HepG2 (cell line): ENCODE data around the gene HSD17B11. TPM values are rescaled to one million over a fixed set of nuclear protein-coding genes. Genes with fewer than 3 reads are reported as not detected.

Source experiments
- FOXA1 ChIP-seq, 2 experiments: fragments of 450-650 bp in 1 of 2; sonication (generic) in 1 of 2; formaldehyde crosslinking in 1 of 2; IDR thresholded peaks; 2 replicates each; pipeline versions ENCODE4 v1.4.0 to v1.6.1; 2016 to 2020; ENCODE audit warnings: missing genetic modification reagents in 1 of 2
- GLI4 ChIP-seq: sonication (generic); formaldehyde crosslinking; IDR thresholded peaks from 2 replicates; pipeline ENCODE4 v1.5.1; 2020; ENCODE audit warnings: missing genetic modification reagents, mild to moderate bottlenecking, moderate library complexity, borderline replicate concordance
- GPN1 ChIP-seq: sonication (generic); formaldehyde crosslinking; IDR thresholded peaks from 2 replicates; pipeline ENCODE4 v1.5.1; 2020; ENCODE audit warnings: missing genetic modification reagents, borderline replicate concordance
- HES4 ChIP-seq: sonication (generic); formaldehyde crosslinking; IDR thresholded peaks from 2 replicates; pipeline ENCODE4 v1.9.0; 2021; ENCODE audit warnings: mild to moderate bottlenecking, missing genetic modification reagents, borderline replicate concordance
- HMGA1 ChIP-seq: sonication (generic); formaldehyde crosslinking; conservative IDR thresholded peaks from 2 replicates; pipeline ENCODE4 v1.4.0; 2020; ENCODE audit warnings: missing genetic modification reagents
- IRF1 ChIP-seq: sonication (generic); formaldehyde crosslinking; IDR thresholded peaks from 2 replicates; pipeline ENCODE4 v1.4.0; 2020; ENCODE audit warnings: low read depth, mild to moderate bottlenecking, missing genetic modification reagents
- JUN ChIP-seq: sonication (generic); formaldehyde crosslinking; IDR thresholded peaks from 2 replicates; pipeline ENCODE4 v1.4.0; 2020; ENCODE audit warnings: mild to moderate bottlenecking, missing genetic modification reagents
- KDM4B ChIP-seq: sonication (generic); formaldehyde crosslinking; IDR thresholded peaks from 2 replicates; pipeline ENCODE4 v1.4.0; 2020; ENCODE audit warnings: missing genetic modification reagents
- NCOR1 ChIP-seq: fragments of 200-600 bp; sonication (generic); IDR thresholded peaks from 2 replicates; pipeline ENCODE4 v1.7.0; 2017; ENCODE audit warnings: antibody characterized with exemption, low read length, borderline replicate concordance
- NFAT5 ChIP-seq: sonication (generic); formaldehyde crosslinking; IDR thresholded peaks from 2 replicates; pipeline ENCODE4 v1.4.0; 2020; ENCODE audit warnings: missing genetic modification reagents
- NR2F2 ChIP-seq: IDR thresholded peaks from 2 replicates; pipeline ENCODE4 v1.6.1; 2012; ENCODE audit warnings: low read depth, inconsistent platforms, borderline replicate concordance
- ONECUT2 ChIP-seq: sonication (generic); formaldehyde crosslinking; IDR thresholded peaks from 2 replicates; pipeline ENCODE4 v1.4.0; 2020; ENCODE audit warnings: missing genetic modification reagents
- PCBP2 ChIP-seq: fragments of 200-400 bp; formaldehyde crosslinking; optimal IDR thresholded peaks from 2 replicates; pipeline ENCODE3; 2018; ENCODE audit warnings: low read length, low read depth; ENCODE audit not compliant: poor library complexity, severe bottlenecking
- RFXAP ChIP-seq: sonication (generic); formaldehyde crosslinking; IDR thresholded peaks from 2 replicates; pipeline ENCODE4 v1.4.0; 2020; ENCODE audit warnings: missing genetic modification reagents, borderline replicate concordance
- RXRB ChIP-seq: IDR thresholded peaks from 2 replicates; pipeline ENCODE4 v1.6.1; 2016; ENCODE audit warnings: borderline replicate concordance, missing genetic modification reagents, missing compliant biosample characterization
- SAP130 ChIP-seq: IDR thresholded peaks from 2 replicates; pipeline ENCODE4 v1.6.1; 2016; ENCODE audit warnings: low read depth
- SMAD1 ChIP-seq: sonication (generic); formaldehyde crosslinking; IDR thresholded peaks from 2 replicates; pipeline ENCODE4 v1.4.0; 2020; ENCODE audit warnings: missing genetic modification reagents, low read depth, mild to moderate bottlenecking, borderline replicate concordance
- SOX5 ChIP-seq: IDR thresholded peaks from 2 replicates; pipeline ENCODE4 v1.6.1; 2016; ENCODE audit warnings: borderline replicate concordance
- ZNF264 ChIP-seq: sonication (generic); formaldehyde crosslinking; IDR thresholded peaks from 2 replicates; pipeline ENCODE4 v1.4.0; 2020; ENCODE audit warnings: missing genetic modification reagents
- ZNF747 ChIP-seq: sonication (generic); formaldehyde crosslinking; IDR thresholded peaks from 2 replicates; pipeline ENCODE4 v1.8.1; 2023; ENCODE audit warnings: missing genetic modification reagents, mild to moderate bottlenecking, borderline replicate concordance
- ZNF749 ChIP-seq: sonication (generic); formaldehyde crosslinking; IDR thresholded peaks from 2 replicates; pipeline ENCODE4 v1.8.0; 2022; ENCODE audit warnings: mild to moderate bottlenecking, missing genetic modification reagents, moderate library complexity, borderline replicate concordance
- ZNF782 ChIP-seq: sonication (generic); formaldehyde crosslinking; IDR thresholded peaks from 2 replicates; pipeline ENCODE4 v1.4.0; 2020; ENCODE audit warnings: missing genetic modification reagents, mild to moderate bottlenecking, borderline replicate concordance
- ZSCAN25 ChIP-seq: sonication (generic); formaldehyde crosslinking; IDR thresholded peaks from 2 replicates; pipeline ENCODE4 v1.8.0; 2022; ENCODE audit warnings: mild to moderate bottlenecking, missing genetic modification reagents
- polyA plus RNA-seq, 8 experiments: library from polyadenylated mRNA; depleted of rRNA in 3 of 8; stranded (reverse) in 7 of 8; unstranded in 1 of 8; fragments of >200 nt; fragmentation: Illumina TruSeq in 4 of 8; extraction: Trizol in 4 of 8; gene quantifications; 2 replicates each; pipeline versions ENCODE4 v1.2.1 to v1.2.3, GENCODE V29; 2011 to 2016; ENCODE audit warnings: low read depth in 4 of 8, missing spikeins in 1 of 8, mixed read lengths in 1 of 8; ENCODE audit not compliant: insufficient read depth in 1 of 8
- total RNA-seq, 5 experiments: library from RNA; depleted of rRNA; stranded (reverse); fragments of >200 nt; fragmentation: Illumina TruSeq; extraction: Trizol; gene quantifications; 2 replicates each; pipeline ENCODE4 v1.2.3, GENCODE V29; 2016; ENCODE audit warnings: low read depth in 1 of 5

The HSD17B11 gene
- total and polyA plus RNA-seq, 2 of the 13 experiments (the other 11 are each of a cell fraction or from before 2014, with no cell fraction given), result 121 to 158 TPM

DNA sequence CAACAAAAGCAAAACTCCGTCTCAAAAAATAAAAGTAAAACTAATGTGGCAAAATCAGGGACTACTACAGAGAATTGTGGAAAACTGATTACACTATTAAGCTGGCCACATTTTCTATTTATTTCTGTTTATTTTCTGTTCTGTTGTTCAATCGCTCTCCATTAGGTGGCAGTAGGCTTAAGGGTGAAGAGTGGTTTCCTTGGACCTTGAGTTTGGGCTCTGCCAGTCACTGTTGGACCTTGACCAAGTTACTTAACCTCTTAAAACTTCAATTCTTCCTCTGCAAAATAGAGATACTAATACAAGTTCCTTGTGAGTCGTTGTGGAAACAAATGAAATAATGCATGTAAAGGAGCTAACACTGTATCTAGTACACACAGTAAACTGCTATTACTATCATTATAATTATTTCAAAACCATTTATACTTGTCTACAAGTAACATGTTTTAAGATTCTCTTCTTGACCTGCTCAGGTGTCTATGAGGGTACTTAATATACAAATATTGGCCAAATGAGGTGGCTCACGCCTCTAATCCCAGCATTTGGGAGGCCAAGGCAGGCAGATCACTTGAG, 15.2 kb downstream of the HSD17B11 start (continued):
- TF ChIP-seq KDM4B (no peak), HMGA1 (CRISPR knock-in tag) (no peak), IRF1 (CRISPR knock-in tag) (no peak), SAP130 (CRISPR knock-in tag) (0 out of 2 replicates have a peak, but pooled peaks have one; percentile 23), RFXAP (CRISPR knock-in tag) (no peak), PCBP2 (no peak), NCOR1 (peak; percentile 50; the same call in 1 of the 2 replicates), NFAT5 (no peak), NR2F2 (no peak), GPN1 (CRISPR knock-in tag) (no peak), SMAD1 (CRISPR knock-in tag) (no peak), GLI4 (CRISPR knock-in tag) (no peak), SOX5 (CRISPR knock-in tag) (peak; percentile 18; the same call in 1 of the 2 replicates), HES4 (CRISPR knock-in tag) (no peak), ZSCAN25 (CRISPR knock-in tag) (no peak), JUN (CRISPR knock-in tag) (no peak), ZNF782 (no peak), ONECUT2 (CRISPR knock-in tag) (no peak), ZNF264 (no peak), RXRB (CRISPR knock-in tag) (no peak), ZNF749 (CRISPR knock-in tag) (no peak), ZNF747 (no peak), FOXA1 (IDR thresholded peaks at IDR 0.05) (no peak), FOXA1 (CRISPR knock-in tag; IDR thresholded peaks at IDR 0.05) (no peak)
